ENCODE results near the gene PDE9A. TPM values are rescaled to one million over a fixed set of nuclear protein-coding genes. Genes with fewer than 3 reads are reported as not detected.

Gene PDE9A
- total and polyA plus RNA-seq, 2 experiments from 2014 or later: 26.5 to 31.1 TPM

DNA sequence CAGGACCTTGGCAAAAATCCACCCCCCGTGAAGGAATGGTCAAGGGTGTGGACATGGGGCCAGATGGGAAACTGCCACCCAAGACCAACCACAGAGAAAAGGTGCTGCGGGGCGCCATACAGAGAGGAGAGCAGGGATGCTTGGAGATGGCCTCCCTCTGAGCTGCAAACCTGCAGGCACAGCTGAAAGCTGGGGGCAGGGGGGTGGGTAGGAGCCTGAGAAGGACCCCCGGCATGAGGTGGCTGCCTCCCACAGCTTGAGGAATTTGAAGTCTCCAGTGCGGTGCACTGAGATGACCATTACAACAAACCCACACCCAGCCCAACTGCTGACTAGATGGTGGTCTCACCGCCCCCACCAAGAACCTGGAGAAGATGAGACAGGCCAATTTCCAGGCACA lies 141.1 kb downstream of the PDE9A start:
- peaks cover 15% of the 10 kb centered on the region for H3K4me1 ChIP-seq (ENCODE audit: insufficient read depth)
- no peaks in the 10 kb centered on the region for H3K36me3 ChIP-seq (ENCODE audit: insufficient read depth)
- peaks cover 19% of the 10 kb centered on the region for H3K27me3 Mint-ChIP-seq (ENCODE audit: insufficient read depth, low read depth, poor library complexity)
- TF ChIP-seq POLR2AphosphoS5 (IDR thresholded peaks at IDR 0.05; ENCODE audit: low read depth) (no peak), STAT1 (IDR thresholded peaks at IDR 0.05; ENCODE audit: unreplicated experiment) (no peak), ZNF114 (CRISPR knock-in tag; IDR thresholded peaks at IDR 0.05) (no peak), NANOG (IDR thresholded peaks at IDR 0.05; ENCODE audit: borderline replicate concordance) (no peak), ZNF331 (CRISPR knock-in tag; IDR thresholded peaks at IDR 0.05; ENCODE audit: low read depth) (no peak), JUNB (IDR thresholded peaks at IDR 0.05; ENCODE audit: unreplicated experiment) (no peak), CREB1 (CRISPR knock-in tag; IDR thresholded peaks at IDR 0.05; ENCODE audit: low read depth) (no peak), EZH2phosphoT487 (IDR thresholded peaks at IDR 0.05; ENCODE audit: unreplicated experiment) (no peak), EZH2 (IDR thresholded peaks at IDR 0.05; ENCODE audit: low read depth, unreplicated experiment) (no peak)
- TF ChIP-seq, protein P1, sequence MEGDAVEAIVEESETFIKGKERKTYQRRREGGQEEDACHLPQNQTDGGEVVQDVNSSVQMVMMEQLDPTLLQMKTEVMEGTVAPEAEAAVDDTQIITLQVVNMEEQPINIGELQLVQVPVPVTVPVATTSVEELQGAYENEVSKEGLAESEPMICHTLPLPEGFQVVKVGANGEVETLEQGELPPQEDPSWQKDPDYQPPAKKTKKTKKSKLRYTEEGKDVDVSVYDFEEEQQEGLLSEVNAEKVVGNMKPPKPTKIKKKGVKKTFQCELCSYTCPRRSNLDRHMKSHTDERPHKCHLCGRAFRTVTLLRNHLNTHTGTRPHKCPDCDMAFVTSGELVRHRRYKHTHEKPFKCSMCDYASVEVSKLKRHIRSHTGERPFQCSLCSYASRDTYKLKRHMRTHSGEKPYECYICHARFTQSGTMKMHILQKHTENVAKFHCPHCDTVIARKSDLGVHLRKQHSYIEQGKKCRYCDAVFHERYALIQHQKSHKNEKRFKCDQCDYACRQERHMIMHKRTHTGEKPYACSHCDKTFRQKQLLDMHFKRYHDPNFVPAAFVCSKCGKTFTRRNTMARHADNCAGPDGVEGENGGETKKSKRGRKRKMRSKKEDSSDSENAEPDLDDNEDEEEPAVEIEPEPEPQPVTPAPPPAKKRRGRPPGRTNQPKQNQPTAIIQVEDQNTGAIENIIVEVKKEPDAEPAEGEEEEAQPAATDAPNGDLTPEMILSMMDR (conservative IDR thresholded peaks at IDR 0.05; ENCODE audit: low read depth in 2 of 2): no peak
- TF ChIP-seq, protein P2, sequence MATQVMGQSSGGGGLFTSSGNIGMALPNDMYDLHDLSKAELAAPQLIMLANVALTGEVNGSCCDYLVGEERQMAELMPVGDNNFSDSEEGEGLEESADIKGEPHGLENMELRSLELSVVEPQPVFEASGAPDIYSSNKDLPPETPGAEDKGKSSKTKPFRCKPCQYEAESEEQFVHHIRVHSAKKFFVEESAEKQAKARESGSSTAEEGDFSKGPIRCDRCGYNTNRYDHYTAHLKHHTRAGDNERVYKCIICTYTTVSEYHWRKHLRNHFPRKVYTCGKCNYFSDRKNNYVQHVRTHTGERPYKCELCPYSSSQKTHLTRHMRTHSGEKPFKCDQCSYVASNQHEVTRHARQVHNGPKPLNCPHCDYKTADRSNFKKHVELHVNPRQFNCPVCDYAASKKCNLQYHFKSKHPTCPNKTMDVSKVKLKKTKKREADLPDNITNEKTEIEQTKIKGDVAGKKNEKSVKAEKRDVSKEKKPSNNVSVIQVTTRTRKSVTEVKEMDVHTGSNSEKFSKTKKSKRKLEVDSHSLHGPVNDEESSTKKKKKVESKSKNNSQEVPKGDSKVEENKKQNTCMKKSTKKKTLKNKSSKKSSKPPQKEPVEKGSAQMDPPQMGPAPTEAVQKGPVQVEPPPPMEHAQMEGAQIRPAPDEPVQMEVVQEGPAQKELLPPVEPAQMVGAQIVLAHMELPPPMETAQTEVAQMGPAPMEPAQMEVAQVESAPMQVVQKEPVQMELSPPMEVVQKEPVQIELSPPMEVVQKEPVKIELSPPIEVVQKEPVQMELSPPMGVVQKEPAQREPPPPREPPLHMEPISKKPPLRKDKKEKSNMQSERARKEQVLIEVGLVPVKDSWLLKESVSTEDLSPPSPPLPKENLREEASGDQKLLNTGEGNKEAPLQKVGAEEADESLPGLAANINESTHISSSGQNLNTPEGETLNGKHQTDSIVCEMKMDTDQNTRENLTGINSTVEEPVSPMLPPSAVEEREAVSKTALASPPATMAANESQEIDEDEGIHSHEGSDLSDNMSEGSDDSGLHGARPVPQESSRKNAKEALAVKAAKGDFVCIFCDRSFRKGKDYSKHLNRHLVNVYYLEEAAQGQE (IDR thresholded peaks at IDR 0.05; ENCODE audit: unreplicated experiment): no peak
- TF ChIP-seq, protein P3, sequence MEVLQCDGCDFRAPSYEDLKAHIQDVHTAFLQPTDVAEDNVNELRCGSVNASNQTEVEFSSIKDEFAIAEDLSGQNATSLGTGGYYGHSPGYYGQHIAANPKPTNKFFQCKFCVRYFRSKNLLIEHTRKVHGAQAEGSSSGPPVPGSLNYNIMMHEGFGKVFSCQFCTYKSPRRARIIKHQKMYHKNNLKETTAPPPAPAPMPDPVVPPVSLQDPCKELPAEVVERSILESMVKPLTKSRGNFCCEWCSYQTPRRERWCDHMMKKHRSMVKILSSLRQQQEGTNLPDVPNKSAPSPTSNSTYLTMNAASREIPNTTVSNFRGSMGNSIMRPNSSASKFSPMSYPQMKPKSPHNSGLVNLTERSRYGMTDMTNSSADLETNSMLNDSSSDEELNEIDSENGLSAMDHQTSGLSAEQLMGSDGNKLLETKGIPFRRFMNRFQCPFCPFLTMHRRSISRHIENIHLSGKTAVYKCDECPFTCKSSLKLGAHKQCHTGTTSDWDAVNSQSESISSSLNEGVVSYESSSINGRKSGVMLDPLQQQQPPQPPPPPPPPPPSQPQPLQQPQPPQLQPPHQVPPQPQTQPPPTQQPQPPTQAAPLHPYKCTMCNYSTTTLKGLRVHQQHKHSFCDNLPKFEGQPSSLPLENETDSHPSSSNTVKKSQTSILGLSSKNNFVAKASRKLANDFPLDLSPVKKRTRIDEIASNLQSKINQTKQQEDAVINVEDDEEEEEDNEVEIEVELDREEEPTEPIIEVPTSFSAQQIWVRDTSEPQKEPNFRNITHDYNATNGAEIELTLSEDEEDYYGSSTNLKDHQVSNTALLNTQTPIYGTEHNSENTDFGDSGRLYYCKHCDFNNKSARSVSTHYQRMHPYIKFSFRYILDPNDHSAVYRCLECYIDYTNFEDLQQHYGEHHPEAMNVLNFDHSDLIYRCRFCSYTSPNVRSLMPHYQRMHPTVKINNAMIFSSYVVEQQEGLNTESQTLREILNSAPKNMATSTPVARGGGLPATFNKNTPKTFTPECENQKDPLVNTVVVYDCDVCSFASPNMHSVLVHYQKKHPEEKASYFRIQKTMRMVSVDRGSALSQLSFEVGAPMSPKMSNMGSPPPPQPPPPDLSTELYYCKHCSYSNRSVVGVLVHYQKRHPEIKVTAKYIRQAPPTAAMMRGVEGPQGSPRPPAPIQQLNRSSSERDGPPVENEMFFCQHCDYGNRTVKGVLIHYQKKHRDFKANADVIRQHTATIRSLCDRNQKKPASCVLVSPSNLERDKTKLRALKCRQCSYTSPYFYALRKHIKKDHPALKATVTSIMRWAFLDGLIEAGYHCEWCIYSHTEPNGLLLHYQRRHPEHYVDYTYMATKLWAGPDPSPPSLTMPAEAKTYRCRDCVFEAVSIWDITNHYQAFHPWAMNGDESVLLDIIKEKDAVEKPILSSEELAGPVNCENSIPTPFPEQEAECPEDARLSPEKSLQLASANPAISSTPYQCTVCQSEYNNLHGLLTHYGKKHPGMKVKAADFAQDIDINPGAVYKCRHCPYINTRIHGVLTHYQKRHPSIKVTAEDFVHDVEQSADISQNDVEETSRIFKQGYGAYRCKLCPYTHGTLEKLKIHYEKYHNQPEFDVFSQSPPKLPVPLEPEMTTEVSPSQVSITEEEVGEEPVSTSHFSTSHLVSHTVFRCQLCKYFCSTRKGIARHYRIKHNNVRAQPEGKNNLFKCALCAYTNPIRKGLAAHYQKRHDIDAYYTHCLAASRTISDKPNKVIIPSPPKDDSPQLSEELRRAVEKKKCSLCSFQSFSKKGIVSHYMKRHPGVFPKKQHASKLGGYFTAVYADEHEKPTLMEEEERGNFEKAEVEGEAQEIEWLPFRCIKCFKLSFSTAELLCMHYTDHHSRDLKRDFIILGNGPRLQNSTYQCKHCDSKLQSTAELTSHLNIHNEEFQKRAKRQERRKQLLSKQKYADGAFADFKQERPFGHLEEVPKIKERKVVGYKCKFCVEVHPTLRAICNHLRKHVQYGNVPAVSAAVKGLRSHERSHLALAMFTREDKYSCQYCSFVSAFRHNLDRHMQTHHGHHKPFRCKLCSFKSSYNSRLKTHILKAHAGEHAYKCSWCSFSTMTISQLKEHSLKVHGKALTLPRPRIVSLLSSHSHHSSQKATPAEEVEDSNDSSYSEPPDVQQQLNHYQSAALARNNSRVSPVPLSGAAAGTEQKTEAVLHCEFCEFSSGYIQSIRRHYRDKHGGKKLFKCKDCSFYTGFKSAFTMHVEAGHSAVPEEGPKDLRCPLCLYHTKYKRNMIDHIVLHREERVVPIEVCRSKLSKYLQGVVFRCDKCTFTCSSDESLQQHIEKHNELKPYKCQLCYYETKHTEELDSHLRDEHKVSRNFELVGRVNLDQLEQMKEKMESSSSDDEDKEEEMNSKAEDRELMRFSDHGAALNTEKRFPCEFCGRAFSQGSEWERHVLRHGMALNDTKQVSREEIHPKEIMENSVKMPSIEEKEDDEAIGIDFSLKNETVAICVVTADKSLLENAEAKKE (CRISPR knock-in tag; IDR thresholded peaks at IDR 0.05): no peak
- TF ChIP-seq, protein P4, sequence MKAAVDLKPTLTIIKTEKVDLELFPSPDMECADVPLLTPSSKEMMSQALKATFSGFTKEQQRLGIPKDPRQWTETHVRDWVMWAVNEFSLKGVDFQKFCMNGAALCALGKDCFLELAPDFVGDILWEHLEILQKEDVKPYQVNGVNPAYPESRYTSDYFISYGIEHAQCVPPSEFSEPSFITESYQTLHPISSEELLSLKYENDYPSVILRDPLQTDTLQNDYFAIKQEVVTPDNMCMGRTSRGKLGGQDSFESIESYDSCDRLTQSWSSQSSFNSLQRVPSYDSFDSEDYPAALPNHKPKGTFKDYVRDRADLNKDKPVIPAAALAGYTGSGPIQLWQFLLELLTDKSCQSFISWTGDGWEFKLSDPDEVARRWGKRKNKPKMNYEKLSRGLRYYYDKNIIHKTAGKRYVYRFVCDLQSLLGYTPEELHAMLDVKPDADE (IDR thresholded peaks at IDR 0.05): no peak
- H3K27ac ChIP-seq (ENCODE audit: low read depth): 0 out of 2 replicates have a peak overlapping the region, but pooled peaks have one; percentile 55
- DNase-seq (ENCODE audit: low spot score) (no peak), ATAC-seq (peak; percentile 53)
- H3K4me3 Mint-ChIP-seq: no peak overlapping the region
- H3K9me3 Mint-ChIP-seq: no peaks in the 10 kb centered on the region
- no peak overlapping the region for H3K27ac Mint-ChIP-seq
- no peaks in the 10 kb centered on the region for H4K20me1 ChIP-seq (replicated peaks; ENCODE audit: insufficient read depth)
- peaks cover 36% of the 10 kb centered on the region for H3K4me1 Mint-ChIP-seq
- H3K27me3 ChIP-seq (ENCODE audit: insufficient read depth): no peaks in the 10 kb centered on the region
- peak overlapping the region; percentile 57 for H3K4me2 ChIP-seq
- no peaks in the 10 kb centered on the region for H3K36me3 Mint-ChIP-seq (ENCODE audit: low read depth)
- H3K9me2 ChIP-seq (ENCODE audit: insufficient read depth): peaks cover 5% of the 10 kb centered on the region; the same call in 1 of the 2 replicates
- no peak overlapping the region for H3K4me3 ChIP-seq
- H3K79me2 ChIP-seq (replicated peaks; ENCODE audit: insufficient read depth): no peaks in the 10 kb centered on the region
- H2AFZ ChIP-seq: no peak overlapping the region
- H3F3A ChIP-seq (replicated peaks; ENCODE audit: low read depth): peaks cover 25% of the 10 kb centered on the region; the same call in 1 of the 2 replicates
